ENCODE results near the gene C1QL3. TPM values are rescaled to one million over a fixed set of nuclear protein-coding genes. Genes with fewer than 3 reads are reported as not detected.

C1QL3 gene
- total RNA-seq, 1 donor from 2014 or later = 0.28 TPM

- Histone ChIP-seq H3K36me3 (no peaks in the 10 kb centered on the region), H3K4me1 (no peaks in the 10 kb centered on the region), H3K9ac (no peak overlapping the region), H3K4me2 (no peak overlapping the region), H3K4me3 (no peak overlapping the region), H3K27ac (no peak overlapping the region), H2AFZ (replicated peaks) (no peak overlapping the region), H3F3A (ENCODE audit: low read depth) (no peaks in the 10 kb centered on the region), H3K79me2 (ENCODE audit: low read depth) (no peaks in the 10 kb centered on the region), H3K27me3 (no peaks in the 10 kb centered on the region), H4K20me1 (ENCODE audit: low read depth) (no peaks in the 10 kb centered on the region), H3K9me3 (ENCODE audit: low read depth) (no peaks in the 10 kb centered on the region)
- H3K27ac Mint-ChIP-seq = no peak overlapping the region
- no peaks in the 10 kb centered on the region for H3K9me3 Mint-ChIP-seq
- TF ChIP-seq EZH2phosphoT487 (IDR thresholded peaks at IDR 0.05) (no peak), EZH2 (IDR thresholded peaks at IDR 0.05) (no peak), CTCF (IDR thresholded peaks at IDR 0.05) (no peak)
- no peaks in the 10 kb centered on the region for H3K4me1 Mint-ChIP-seq
- H3K36me3 Mint-ChIP-seq = no peaks in the 10 kb centered on the region
- no peak for DNase-seq (ENCODE audit: low spot score)
- no peaks in the 10 kb centered on the region for H3K27me3 Mint-ChIP-seq (ENCODE audit: insufficient read depth, low read depth)
- no peak overlapping the region for H3K4me3 Mint-ChIP-seq
Observed at GRCh38 chr10:16466001-16466400, 55.7 kb downstream of the C1QL3 start.

Small RNA genes within 50 kb of the gene (small RNA-seq; reads per million reads assigned to genes)
- 0.16 reads per million for gene RNU2-18P

Other genes starting within 250 kb of the C1QL3 start
- gene PTER, start 84.9 kb downstream of the C1QL3 start, total RNA-seq (ENCODE audit: low replicate concordance) = 9.4 and 14.2 TPM in 2 replicates